AG04450 (cell line): Measurements from ENCODE around the gene MEGF8. TPM values are rescaled to one million over a fixed set of nuclear protein-coding genes. Genes with fewer than 3 reads are reported as not detected.

Experiments used
- CTCF ChIA-PET: fragments of 300-600, 350-600 bp; formaldehyde crosslinking; extraction: SDS; loops from one replicate; lab custom pipeline; 2022; ENCODE audit warnings: antibody characterized with exemption, inconsistent platforms; lab: Charles Lee
- POLR2A ChIA-PET: fragments of 350-600 bp; formaldehyde crosslinking; extraction: SDS; loops from one replicate; lab custom pipeline; 2021; ENCODE audit warnings: antibody characterized with exemption, inconsistent platforms; lab: Yijun Ruan, JAX
- DNase-seq: peaks from one replicate; pipeline ENCODE4 v3.0.0-alpha.2; 2011; ENCODE audit warnings: low read depth, low spot score
- H3K27ac ChIP-seq: one replicate; pipeline ENCODE4 v1.5.1; 2012; ENCODE audit warnings: low read depth, low read length, control low read depth
- H3K27me3 ChIP-seq: one replicate; pipeline ENCODE4 v1.6.0; 2012; ENCODE audit warnings: low read length; ENCODE audit not compliant: control insufficient read depth, insufficient read depth
- H3K4me3 ChIP-seq: 2 replicates; pipeline ENCODE4 v1.5.1; 2011; ENCODE audit warnings: mild to moderate bottlenecking, low read depth, low read length, control low read depth
- H3K9me3 ChIP-seq: 2 replicates; pipeline ENCODE4 v1.5.1; 2012; ENCODE audit warnings: low read length; ENCODE audit not compliant: control insufficient read depth, insufficient read depth
- polyA plus RNA-seq: library from polyadenylated mRNA; depleted of rRNA; stranded (reverse); fragments of >200 nt; gene quantifications from 2 replicates; pipeline ENCODE4 v1.2.3, GENCODE V29; 2011
- TF ChIP-seq, protein P1 (sequence below): IDR thresholded peaks from 2 replicates; pipeline ENCODE4 v1.5.1; 2011; ENCODE audit warnings: low read depth, low read length, control low read depth, inconsistent platforms

The MEGF8 gene
- polyA plus RNA-seq, 1 experiment = 10.6 TPM

DNA sequence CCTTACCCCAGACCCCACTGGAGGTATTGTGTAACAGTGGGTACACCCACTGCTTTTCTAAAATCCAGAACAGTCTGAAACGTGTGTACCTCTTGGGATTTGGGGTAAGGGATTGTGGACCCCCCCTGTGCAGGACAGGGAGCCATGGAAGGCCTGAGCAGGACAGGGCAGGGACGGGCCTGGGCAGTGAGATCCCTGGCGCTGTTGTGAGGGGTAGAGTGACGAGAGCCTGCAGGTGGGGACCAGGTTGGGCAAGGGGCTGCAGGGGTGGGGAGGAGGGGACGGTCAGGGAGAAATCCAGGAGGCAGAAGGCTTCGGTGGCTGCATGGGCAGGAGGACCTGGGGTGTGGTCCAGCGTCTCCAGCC, 36.1 kb downstream of the MEGF8 start:
- POLR2A ChIA-PET = no interaction called here
- CTCF ChIA-PET = no interaction called here

DNA sequence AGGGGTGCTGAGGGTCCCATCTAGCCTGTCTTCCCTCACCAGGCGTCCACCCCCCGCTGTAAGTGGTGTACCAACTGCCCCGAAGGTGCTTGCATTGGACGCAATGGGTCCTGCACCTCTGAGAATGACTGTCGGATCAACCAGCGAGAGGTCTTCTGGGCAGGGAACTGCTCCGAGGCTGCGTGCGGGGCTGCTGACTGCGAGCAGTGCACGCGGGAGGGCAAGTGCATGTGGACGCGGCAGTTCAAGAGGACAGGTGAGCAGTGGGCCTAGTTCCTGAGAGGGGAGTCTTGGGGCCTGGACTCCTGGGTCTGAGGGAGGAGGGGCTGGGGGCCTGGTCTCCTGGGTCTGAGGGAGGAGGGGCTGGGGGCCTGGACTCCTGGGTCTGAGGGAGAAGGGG, 36.9 kb downstream of the MEGF8 start:
- Histone ChIP-seq H3K27me3 (no peaks in the 10 kb centered on the region), H3K4me3 (no peak overlapping the region), H3K9me3 (peaks cover 17% of the 10 kb centered on the region), H3K27ac (no peak overlapping the region)
- POLR2A ChIA-PET = no interaction called here
- TF ChIP-seq, protein P1, sequence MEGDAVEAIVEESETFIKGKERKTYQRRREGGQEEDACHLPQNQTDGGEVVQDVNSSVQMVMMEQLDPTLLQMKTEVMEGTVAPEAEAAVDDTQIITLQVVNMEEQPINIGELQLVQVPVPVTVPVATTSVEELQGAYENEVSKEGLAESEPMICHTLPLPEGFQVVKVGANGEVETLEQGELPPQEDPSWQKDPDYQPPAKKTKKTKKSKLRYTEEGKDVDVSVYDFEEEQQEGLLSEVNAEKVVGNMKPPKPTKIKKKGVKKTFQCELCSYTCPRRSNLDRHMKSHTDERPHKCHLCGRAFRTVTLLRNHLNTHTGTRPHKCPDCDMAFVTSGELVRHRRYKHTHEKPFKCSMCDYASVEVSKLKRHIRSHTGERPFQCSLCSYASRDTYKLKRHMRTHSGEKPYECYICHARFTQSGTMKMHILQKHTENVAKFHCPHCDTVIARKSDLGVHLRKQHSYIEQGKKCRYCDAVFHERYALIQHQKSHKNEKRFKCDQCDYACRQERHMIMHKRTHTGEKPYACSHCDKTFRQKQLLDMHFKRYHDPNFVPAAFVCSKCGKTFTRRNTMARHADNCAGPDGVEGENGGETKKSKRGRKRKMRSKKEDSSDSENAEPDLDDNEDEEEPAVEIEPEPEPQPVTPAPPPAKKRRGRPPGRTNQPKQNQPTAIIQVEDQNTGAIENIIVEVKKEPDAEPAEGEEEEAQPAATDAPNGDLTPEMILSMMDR = no peak
- CTCF ChIA-PET = no interaction called here
- DNase-seq = no peak

More for the DNA sequence above, 36.1 kb downstream of the MEGF8 start:
- Histone ChIP-seq H3K9me3 (peaks cover 17% of the 10 kb centered on the region), H3K27me3 (no peaks in the 10 kb centered on the region), H3K27ac (no peak overlapping the region), H3K4me3 (no peak overlapping the region)
- DNase-seq = no peak
- TF ChIP-seq, protein P1 = no peak

DNA sequence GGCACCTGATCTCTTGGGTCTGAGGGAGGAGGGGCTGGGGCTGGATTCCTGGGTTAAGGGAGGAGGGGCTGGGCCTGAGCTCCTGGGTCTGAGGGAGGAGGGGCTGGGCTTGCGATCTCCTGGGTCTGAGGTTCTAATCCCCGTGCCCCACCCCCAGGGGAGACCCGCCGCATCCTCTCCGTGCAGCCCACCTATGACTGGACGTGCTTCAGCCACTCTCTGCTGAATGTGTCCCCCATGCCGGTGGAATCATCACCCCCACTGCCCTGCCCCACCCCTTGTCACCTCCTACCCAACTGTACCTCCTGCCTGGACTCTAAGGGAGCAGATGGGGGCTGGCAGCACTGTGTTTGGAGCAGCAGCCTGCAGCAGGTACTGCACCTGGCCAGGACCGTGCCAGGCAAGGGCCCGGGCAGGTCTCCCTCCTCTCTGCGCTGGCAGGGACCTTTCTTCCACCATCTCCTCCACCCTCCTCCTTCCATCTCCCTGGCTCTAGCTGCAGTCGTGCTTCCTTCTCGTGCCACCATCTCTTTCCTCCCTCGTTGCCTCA, 37.5 kb downstream of the MEGF8 start:
- TF ChIP-seq, protein P1 = no peak
- Histone ChIP-seq H3K4me3 (no peak overlapping the region), H3K27ac (no peak overlapping the region), H3K9me3 (peaks cover 17% of the 10 kb centered on the region), H3K27me3 (no peaks in the 10 kb centered on the region)
- CTCF ChIA-PET = no interaction called here
- DNase-seq = no peak
- POLR2A ChIA-PET = no interaction called here

DNA sequence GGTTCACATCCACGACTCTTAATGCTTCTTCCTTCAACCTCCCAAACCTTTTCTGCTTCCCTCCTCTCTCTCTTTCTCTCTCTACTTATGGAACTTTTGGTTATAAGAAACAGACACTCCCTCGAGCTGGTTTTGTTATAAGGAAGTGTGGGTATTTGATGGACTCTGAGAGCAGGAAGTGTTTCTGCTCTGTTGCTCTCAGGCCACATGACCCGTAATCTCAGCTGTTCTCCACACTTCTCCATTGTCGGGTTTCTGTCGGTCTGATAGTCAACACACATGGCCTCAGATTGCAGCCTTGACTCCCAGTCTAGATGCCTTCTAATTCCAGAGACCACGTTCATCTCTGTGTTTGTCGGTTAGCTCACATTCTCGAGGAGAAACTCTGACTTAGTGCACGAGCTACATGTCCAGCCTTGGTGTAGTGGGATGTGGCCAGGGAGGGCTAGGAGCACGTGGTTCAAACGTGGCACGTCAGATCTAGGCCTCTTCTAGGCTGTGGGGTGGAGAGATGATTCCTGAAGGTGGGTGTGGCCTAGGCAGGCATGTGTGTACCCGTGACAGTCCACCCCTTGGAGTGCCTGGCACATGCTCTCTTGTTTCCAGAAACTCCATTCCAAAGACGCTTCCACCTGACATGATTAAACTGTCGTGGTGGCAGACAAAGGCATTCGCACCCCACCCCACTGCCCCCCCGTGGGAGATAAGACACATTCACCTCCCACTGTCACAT, 38.3 kb downstream of the MEGF8 start:
- POLR2A ChIA-PET = no interaction called here
- DNase-seq = no peak
- H3K4me3 ChIP-seq = no peak overlapping the region
- H3K27ac ChIP-seq = no peak overlapping the region
- H3K9me3 ChIP-seq = peaks cover 17% of the 10 kb centered on the region
- H3K27me3 ChIP-seq = no peaks in the 10 kb centered on the region
- TF ChIP-seq, protein P1 = no peak
- CTCF ChIA-PET = no interaction called here

DNA sequence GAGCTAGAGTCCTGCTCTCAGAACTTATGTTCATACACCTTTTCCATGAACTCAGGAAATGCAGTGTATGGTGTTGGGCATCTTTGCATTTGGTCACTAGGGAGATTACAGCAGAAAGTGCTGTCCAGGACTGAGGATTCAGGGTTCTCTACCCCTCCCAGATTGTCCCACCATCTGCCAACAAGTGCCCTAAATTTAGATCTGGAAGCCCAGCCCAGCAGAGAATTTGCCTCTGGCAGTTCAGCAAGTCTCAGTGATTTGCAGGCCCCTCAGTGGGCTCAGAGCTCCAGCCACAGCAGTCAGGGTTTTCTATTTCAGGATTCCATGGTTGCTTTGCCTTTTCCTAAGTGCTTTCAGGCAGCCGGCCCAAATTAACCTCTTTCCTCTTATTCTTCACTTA, 41.2 kb downstream of the MEGF8 start:
- Histone ChIP-seq H3K9me3 (peaks cover 17% of the 10 kb centered on the region), H3K27ac (no peak overlapping the region), H3K27me3 (no peaks in the 10 kb centered on the region), H3K4me3 (no peak overlapping the region)
- no peak for DNase-seq
- TF ChIP-seq, protein P1 = no peak
- ChIA-PET POLR2A (no interaction called here), CTCF (no interaction called here)
